HG03045 (cell line): Measurements from ENCODE around the gene CD248.
A peak's percentile ranks its signal among the peaks of the same experiment; 100 is the strongest.

Source experiments
- ATAC-seq: cut with Tn5 transposase; IDR thresholded peaks from one replicate; pipeline ENCODE4 v1.9.1; 2021; ENCODE audit warnings: mild to moderate bottlenecking, moderate library complexity; ENCODE audit not compliant: unreplicated experiment

Gene CD248

DNA sequence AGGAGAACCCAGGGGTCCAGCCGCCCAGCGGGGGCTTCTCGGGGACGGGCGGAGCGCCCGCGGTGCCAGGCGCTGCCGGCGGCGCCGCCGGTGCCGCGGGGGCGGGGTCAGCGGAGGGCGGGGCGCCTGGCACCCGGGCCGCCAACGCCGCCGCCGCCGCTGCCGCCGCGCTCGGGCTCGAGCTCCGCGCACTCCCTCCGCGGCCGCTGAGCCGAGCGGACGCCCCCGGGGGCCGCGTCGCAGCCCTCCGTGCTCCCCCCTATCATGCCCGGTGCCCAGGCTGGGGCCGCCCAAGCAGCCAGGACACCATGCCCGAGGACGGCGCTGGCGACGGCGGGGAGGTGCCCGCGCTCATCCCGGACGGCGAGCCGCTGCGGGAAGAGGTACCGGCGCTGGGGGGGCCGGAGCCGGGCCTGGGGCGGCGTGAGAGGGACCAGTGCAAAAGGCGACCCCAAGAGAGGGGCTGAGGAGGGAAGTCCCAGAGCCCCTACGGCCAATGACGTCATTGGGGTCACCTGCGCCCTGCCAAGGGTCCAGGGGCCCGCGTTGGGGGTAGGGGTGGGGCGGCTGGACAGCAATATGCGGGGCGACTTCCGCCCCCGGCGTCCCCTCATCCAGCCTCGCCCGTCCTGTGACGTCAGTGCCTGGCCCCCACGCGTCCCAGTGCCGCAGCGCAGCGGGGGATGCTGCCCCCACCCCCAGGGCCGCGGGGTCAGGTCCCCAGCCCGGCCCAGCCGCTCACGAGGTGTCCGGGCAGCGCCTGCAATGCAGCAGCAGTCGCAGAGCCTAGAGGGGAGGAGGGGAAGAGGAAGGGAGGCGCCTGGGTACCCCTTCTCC lies 24.9 kb downstream of the CD248 start, which contains the start of gene TMEM151A:
TSS of gene TMEM151A (plus strand) at position 189 of the 837 bp plus-strand sequence. CDS start at position 309, 120 bp downstream.
- ATAC-seq = no peak

DNA sequence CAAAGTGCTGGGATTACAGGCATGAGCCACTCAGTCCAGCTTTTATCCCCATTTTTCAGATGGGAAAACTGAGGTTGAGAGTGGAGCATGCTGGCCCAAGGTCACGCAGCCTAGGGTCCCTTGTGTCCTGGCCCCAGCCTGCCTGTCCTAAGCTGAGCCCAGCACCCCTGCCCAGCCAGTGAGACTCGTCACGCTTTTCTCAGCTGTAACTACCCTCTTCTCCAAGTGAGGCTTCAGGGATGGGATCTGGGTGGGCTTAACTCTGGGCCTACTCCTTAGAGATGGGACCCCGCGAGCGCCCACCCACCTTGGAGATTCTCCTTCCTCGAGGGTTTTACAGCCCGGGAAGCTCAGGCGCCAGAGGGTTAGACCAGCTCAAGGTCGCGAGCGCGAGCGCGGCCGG lies 25.5 kb downstream of the CD248 start:
- no peak for ATAC-seq

DNA sequence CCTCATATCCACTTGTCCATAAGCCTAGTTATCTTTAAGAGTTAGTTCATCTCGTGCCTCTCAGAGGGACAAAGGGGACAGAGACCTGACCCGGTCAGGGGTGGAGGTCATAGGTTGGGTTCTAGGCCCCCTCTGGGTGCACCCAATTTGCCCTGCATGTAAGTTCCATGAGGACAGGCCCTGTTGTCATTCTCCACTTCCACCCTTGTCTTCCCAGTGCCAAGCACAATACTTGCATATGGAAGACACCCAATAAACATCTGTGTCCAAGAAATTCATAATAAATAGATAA lies 26.6 kb downstream of the CD248 start:
- ATAC-seq = no peak

DNA sequence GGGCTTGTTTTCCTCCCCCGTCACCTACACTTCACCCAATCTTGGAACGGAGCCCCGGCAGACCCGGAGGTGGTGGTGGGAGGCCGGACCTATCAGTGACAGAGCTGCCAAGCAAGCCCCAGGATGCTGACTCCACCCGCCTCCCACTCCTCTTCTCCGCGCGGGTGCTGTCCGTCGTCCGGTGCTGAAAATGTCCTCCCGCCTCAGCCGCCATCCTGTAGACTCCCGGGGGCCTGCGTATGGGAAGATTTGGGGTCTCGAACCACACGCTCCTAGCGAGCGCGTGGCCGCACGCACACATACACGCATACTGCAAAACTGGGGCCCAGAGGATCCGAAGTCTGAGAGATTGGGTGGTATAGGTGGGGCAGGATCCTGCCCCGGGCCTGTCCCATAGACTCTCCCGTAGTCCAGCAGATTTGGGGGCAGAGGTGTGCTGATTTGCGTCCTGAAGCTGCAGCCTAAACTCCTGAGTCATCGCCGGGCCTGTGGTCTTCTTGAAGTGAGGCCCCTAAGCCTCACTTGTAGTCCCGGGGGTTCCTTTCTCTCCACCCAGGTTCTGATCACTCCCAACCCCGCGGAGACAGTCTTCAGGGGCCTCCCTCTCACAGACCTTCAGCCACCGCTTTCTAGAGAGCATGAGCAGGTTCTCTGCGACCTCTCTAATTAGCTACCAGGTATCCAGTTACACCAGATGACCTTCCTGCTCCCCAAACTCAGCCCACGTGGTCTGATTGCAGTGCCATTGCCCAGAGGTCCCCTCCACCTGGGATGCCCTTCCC lies 27.1 kb downstream of the CD248 start:
- peak; percentile 26 for ATAC-seq

DNA sequence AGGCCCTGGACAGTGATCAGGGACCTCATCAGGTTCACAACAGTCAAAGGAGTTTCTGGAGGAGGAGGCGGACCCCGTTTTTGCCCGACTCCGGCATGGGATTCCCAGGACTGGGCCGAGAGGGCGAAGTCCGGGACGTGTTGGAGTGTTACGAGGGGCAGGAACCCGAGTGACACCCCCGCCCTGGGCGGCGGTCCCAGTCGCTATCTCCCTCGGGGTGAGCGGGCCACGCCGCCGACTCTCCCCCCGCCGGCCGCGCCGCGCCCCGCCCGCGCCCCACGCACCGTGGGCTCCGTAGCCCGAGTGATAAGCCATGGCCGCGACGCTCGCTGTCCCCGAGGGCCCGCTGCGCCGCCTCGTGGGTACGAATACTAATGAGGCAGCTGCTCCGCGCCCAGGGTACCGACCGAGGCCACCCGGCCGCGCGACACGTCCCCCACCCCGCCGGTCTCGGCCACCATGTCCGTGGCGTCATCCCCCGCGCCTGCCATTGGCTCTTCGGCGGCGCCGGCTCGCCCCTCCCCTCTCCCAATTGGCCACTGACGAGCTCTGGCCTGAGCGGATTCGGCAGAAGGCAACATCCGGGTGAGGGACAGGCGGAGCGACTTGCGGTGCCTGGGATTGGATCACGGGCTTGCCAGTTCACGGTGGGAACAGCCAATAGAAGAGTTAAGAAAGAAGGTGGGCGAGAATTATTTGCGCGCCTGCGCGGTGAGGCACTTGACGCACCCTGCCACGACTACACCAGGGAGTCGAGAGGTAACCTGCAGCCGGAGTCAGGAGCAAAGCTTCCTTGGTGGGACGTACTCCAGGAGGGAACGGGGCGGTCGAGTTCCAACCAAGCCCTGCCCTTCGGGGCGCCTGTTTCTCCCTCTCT lies 27.9 kb downstream of the CD248 start, which contains the start of gene YIF1A:
TSS of gene YIF1A (minus strand) at position 473 of the 877 bp plus-strand sequence. CDS start at position 315, 158 bp downstream.
- ATAC-seq = peak; percentile 91

DNA sequence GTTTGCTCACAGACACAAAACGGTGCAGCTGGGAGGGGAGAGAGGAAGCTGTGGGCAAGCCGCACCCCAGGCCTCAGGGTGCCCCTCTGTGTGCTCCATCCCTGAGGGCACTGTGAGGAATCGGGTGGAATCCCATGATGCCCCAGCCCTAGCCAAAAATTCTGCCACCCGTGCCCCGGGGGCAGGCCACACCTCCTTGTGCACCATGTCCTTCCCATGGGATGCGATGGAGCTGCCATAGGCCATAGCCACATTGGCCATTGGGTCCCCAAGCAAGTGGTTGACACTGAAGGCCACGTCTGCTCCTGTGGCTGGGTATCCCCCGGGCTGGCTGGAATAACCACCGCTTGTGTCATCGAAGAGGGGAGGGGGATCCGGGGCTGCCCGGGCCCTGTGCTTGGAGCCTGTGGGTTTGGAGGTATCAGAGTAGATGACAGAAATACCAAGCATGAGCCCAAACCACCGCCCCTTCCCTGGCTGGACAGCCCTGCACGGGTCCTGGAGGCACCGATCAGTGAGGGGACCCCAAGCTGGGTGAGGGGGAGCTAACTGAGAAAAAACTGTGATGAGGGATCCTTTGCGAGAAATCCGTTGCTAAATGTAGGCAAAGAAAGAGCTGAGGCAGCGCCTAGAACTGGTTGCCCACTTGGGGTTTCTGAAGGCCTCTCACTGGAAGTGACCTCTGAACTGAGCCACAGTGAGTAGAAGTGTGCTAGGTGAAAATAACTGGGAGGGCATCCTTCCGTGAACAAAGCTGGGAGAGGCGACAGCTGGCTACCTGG lies 28.8 kb downstream of the CD248 start:
- ATAC-seq = no peak

DNA sequence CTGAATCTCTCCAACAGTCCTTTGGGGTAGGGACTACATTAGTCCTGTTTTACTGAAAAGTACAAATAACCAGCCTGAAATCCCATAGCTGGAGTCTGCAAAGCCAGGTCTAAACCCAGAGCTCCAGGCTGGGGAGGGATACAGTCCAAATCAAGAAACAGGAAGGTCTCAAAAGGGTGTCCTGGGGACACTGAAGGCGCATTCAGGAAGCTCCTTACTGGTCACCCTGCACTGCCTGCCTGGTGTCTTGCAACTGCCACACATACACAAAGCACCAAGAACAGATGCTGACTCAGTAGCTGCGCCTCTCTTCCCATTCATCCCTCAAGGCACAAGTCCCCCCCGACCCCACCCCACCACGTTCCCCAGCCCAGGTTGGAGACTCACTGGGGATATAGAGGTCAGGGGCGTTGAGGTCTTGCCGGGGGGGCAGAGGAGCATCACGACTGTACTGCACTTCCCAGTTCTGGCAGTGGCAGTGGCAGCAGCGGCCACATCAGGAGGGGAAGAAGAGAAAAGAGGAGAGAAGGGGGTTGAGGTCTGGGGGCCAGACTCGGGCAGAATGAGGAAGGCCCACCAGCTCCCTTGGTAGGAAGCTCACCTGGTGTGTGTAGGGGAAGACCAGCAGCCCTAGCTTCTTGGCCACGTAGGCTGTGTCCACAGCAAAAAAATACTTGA lies 29.5 kb downstream of the CD248 start:
- no peak for ATAC-seq

DNA sequence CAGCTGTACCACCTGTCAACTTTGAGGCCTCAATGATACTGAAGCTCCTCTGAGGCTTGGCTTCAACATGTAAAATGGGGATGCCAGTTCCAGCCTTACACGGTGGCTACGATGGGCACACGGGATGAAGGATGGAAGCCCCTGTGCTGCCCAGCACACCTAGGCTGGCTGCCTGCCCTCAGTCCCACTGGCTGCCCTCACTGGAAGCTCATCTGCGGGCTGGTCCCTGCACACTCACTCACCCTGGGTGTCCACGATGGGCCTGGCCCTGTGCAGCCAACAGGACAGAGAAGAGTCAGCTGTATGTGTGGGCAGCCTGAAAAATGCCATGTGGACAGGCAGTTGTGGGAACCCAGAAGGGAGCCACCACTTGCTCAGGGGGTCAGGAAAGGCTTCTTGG lies 30.1 kb downstream of the CD248 start:
- no peak for ATAC-seq

DNA sequence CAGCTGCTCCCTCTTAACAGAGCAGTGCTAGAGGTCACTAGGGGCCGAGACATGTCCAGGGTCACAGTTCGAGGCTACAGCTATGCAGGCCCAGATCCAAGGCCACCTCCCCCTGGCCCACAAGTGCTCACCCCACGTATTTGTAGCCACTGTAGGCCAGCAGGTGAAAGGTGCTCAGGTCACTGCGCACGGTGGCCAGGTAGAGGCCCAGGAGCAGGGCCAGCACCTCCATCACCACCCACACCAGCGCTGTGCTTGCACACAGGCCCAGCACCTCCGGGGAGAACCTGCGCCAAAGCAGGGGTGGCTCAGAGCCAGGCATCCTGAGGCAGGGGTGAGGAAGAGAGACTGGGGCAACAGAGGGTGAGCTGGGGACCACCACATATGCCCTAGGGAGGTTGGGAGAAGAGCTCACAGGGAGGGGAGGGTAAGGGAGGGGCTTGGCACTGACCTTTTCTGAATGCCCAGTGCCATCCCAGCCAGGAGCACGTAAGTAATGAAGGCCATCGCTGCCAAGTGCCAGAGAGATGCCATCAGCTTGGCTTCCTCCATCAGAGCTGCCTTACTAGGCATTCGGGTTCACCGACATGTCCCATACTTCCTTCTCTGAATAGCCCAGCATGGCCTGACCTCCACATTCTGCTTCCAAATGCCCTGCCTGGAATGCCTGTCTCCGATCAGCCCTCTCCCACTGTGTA lies 31.4 kb downstream of the CD248 start:
- ATAC-seq = no peak

DNA sequence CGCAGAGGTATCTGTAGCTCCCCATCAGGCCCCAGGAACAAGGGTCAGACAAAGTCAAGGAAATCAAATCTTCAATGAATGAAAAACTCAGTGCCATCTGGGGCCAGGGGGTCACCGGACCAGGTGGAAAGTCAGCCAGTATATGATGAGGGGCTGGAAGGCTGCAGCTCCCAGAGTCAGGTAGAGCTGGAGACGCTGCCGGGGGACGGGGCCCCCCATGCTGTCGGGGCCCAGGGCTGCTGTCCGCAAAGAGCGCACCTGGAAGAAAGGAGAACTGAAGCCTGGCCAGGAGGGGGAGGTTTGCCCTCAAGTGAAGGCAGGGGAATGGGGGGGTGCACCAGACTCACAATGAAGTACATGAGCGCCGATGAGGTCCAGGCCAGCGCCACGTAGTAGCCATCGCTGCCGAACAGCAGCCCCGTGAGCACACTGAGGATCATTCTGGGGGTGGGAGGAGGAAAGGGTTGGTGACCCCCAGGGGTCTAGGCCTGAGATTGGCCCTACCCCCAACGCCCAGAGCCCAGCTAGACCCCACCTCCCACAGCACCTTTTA lies 32.2 kb downstream of the CD248 start:
- ATAC-seq = no peak

DNA sequence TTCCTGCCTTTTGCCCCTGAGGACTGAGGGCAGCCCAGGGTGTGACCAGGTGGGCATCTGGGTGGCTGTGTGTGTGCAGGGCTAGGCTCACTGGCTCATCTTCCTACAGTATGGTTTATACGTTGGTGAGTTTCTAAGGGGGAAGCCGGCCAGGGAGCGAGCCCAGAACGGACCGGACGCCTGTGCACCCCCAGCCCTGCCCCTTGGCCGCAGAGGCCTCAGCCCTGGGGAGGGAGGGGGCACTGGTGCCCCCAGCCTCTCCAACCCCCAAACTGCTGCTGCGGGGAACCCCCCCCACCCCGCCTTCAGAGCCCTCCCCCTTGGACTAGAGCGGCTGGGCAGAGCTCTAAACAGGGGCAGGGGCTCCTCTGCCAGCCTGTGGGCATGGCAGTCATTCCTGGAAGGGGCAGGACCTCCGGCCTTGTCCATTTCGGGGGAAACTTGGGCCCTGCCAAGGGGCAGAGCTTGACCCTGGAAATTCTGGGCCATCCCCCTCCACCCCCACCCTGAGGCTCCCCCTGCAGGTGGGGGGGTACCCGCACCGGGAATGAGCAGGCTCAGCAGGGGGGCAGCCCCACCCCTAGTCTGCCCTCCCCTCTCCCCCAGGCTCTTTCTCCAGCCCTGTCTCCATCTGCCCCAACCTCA lies 33.3 kb downstream of the CD248 start:
- no peak for ATAC-seq

DNA sequence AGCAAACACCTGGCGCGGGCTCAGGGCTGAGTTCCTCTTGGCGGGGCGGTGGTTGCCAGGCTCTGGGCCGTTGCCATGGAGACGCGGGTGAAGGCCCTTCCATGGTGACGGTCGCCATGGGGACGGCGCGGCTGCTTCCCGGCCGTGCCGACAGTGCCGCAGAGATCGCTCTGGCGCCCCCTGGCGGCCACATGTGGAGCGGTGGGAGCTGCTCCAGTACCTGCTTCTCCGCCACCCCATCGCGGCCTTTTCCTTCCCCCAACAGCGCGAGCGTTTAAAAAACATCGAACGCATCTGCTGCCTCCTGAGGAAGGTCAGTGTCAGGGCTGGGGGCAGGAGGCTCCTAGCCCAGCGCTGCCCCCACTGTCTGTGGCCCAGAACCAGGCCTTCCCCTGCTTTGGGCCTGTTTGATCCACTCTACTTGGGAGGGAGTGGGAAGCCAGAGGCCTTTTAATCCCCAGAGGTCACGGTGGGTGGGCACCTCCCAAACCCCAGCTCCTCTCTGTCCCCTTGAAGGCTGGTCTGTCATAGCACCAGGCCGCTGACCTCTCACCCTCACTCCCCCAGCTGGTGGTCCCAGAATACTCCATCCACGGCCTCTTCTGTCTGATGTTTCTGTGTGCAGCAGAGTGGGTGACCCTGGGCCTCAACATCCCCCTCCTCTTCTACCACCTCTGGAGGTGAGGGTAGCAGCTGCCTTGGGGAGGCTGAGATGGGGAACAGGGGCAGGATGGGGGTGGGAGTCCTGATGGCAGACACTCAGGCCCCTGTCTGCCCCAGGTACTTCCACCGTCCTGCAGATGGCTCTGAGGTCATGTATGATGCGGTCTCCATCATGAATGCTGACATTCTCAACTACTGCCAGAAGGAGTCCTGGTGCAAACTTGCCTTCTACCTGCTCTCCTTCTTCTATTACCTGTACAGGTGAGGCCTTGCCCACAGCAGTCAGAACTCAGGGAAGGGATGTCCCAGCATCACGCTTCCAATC lies 34.1 kb downstream of the CD248 start:
- peak; percentile 70 for ATAC-seq

DNA sequence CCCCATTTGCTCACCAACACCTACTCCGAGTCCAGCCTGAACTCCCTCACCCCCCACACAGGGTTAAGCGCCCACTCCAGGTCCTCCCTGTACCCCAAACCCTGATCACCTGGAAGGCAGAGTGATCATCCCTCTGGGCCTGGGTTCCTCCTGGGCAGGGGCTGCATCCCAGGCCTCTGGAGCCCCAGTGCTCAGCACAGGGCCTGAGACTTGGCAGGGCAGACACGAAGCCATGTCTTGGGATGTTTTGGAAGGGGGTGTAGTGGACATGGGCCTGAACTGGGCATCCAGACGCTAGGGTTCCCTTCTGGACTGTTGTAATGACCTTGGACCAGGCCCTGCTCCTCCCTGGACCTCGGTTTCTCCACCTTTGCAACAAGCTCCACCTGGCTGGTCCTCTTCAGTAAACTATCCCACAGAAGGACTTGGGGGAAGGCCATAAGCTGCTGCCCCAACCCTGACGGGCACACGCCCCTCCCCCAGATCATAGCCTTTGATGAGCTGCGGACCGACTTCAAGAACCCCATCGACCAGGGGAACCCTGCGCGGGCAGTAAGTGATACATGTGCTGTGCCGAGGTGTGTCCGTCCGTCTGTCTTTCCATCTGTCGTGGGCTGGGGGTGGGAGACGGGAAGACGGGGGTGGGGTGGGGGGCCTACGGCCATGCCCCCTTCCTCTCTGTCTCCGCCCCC lies 34.9 kb downstream of the CD248 start:
- no peak for ATAC-seq

DNA sequence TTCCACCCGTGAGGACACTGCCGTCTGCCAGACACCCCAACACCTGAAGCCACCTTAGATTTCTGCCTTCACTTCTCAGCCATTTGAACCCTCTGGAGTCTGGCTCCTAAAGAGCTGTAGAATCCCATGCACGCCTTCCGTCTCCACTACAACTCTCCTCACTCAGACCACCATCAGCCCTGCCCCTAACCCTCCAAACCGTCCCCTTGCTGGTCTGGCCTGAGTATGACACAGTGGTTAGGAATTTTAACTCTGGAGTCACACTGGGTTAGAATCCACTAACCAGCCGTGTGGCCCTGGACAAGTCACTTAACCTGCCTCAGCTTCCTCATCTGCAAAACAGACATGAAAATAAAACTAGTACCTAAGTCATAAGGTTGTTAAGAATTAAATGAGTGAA lies 35.8 kb downstream of the CD248 start:
- no peak for ATAC-seq

DNA sequence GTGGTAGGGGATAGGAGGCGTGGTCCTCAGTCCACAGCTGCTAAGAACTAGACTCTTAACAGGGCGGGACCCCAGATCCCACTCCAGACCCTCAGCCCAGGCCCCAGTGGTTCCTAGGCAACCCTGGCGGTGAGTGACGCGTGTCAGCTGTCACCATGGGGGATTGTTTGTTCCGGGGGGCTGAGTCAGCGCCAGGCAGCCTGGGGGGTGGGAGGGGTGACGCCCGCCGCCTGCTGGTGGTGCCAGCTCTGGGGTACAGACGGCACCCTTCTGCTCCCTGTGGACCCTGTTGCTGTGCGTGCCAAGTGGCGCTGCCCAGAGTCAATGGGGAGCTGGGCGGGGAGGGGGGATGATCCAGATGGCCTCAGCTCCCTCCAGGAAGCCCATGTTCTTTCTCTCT lies 36.4 kb downstream of the CD248 start:
- ATAC-seq = no peak

DNA sequence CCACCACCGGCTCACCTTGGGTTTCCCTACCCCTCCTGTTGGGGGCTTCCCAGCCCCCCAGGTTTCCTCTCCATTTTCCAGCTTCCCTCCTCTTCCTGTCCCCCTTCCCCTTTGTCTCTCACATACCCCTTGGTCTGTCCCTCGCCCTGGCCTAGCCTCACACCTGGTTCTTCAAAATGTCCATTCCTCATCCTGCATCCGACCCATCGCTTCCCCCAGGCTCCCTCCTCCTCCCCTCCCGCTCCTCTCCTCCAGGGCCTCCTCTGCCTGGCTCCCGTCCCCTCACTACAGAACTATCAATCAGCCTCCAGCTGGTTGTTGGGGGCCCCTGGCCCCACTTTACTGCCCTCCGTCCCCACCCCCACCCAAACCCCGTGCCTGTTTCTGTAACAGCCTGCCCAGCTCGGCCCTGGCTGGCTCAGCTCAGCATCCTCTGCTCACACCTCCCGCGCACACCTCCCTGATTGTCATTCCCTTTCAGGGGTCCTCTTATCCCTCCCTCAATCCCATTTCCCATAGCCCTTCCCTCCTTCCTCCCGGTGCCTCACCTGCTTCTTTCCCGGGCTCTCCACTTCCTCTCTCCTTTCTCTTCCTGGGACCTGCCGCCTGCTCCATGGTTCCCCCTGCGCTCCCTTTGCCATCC lies 37.6 kb downstream of the CD248 start:
- no peak for ATAC-seq
